Measurements from ENCODE around the gene SYT13. TPM values are rescaled to one million over a fixed set of nuclear protein-coding genes. Genes with fewer than 3 reads are reported as not detected.

Gene SYT13
- total and polyA plus RNA-seq, 10 of the 15 experiments (the other 5 are each of a cell fraction or from before 2014, with no cell fraction given), result not detected

DNA sequence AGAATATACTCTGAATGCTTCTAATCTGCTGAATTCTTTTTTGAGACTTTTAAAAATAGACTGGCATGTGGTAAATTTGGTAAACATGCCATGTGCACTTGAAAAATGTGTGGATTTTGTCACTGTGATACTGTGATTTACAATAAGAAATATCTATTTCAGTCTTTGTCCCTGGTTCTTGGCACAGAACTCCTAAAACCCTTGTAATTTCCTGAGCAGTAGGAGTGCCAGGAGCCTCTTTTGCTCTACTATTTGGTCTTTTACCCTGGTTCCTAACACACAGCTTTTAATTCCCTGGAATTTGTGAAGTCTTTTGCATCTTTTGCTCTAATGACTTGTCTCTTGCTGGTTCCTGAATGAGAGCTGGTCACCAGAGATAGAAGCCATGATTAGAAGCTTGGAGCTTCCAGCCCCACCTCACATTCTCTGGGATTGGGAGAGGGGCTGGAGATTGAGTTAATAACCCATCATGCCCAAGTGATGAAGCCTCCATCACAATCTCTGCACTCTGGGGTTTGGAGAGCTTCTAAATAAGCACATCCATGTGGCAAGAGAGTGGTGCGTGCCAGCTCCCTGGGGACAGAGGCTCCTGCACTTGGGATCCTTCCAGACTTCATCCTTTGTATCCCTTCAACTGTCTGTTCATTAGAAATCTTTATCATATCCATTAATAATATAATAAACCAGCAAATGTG, 27.2 kb upstream of the SYT13 start (continued):
- TF ChIP-seq E2F8 (IDR thresholded peaks at IDR 0.05; ENCODE audit: low read depth, partially characterized antibody), result no peak

DNA sequence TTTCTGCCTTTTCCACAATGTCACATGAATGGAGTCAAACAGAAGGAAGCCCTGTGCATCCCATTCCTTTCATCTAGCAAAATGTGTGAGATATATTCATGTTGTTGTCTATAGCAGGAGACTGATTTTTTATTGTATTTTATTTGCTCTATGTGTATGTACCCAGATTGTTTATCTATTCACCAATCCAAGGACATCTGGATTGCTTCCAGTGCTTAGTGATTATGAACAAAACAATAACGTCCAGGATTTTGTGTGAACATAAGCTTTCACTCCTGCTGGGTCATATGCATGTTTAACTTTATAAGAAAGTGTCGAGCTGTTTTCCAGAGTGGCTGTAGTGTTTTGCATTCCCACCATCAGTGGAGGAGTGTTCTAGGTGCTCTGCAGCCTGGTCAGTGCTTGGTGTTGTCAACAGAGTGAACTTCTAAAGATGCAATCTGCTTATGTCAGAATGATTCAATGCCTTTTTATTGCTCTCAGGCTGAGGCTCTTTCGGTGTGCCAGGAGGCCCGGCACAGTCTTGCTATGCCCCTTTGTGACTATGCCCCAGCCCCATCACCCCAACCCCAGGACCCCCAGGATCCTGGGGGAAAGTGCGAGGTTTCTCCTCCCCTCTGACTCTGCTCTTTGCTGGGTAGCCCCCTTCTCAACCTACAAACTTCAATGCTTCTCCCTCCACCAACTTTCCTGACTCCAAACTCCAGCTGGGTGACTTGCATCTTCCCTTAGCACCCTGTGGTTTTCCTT, 19.9 kb upstream of the SYT13 start:
- Histone ChIP-seq H3K4me3 (no peak overlapping the region), H3K9me3 (replicated peaks; ENCODE audit: control insufficient read depth, insufficient read depth, low read length) (no peaks in the 10 kb centered on the region), H3K36me3 (ENCODE audit: control insufficient read depth in 2 of 2, insufficient read depth in 2 of 2, low read length in 1 of 2) (no peaks in the 10 kb centered on the region), H3K4me2 (ENCODE audit: control insufficient read depth, insufficient read depth) (no peak overlapping the region), H3K27ac (ENCODE audit: control insufficient read depth, insufficient read depth) (no peak overlapping the region), H3K9ac (ENCODE audit: control insufficient read depth, insufficient read depth, low read length) (no peak overlapping the region), H3K27me3 (replicated peaks in 1 of 2; ENCODE audit: control insufficient read depth in 2 of 2, insufficient read depth in 2 of 2, low read length in 1 of 2) (no peaks in the 10 kb centered on the region; a peak in 2 of 4 replicates), H3K4me1 (ENCODE audit: control insufficient read depth, insufficient read depth, low read length) (no peaks in the 10 kb centered on the region; the same call in 1 of the 2 replicates), H3K79me2 (ENCODE audit: control insufficient read depth, insufficient read depth, low read length) (no peaks in the 10 kb centered on the region), H2AFZ (ENCODE audit: control insufficient read depth, low read depth, low read length) (no peak overlapping the region), H4K20me1 (ENCODE audit: control insufficient read depth, insufficient read depth) (no peaks in the 10 kb centered on the region)
- in situ Hi-C loops (cut with MboI), result no loop called here
- FAIRE-seq, result no peak
- intact Hi-C loops (cut with micrococcal nuclease; ENCODE audit: unreplicated experiment), result no loop called here
- no peak for DNase-seq (ENCODE audit: low read depth, low spot score)
- TF ChIP-seq BCL11A (IDR thresholded peaks at IDR 0.05; ENCODE audit: low read depth, low read length) (no peak), PAX5 (IDR thresholded peaks at IDR 0.05; ENCODE audit: borderline replicate concordance, low read depth, low read length) (no peak), SMAD1 (IDR thresholded peaks at IDR 0.05; ENCODE audit: low read depth, partially characterized antibody) (no peak), RBBP5 (conservative IDR thresholded peaks at IDR 0.05) (no peak), TBL1XR1 (IDR thresholded peaks at IDR 0.05; ENCODE audit: low read depth, low read length) (no peak), MYB (IDR thresholded peaks at IDR 0.05; ENCODE audit: borderline replicate concordance, low read depth, low read length) (no peak), SREBF2 (IDR thresholded peaks at IDR 0.05; ENCODE audit: low read length) (no peak), SP1 (IDR thresholded peaks at IDR 0.05; ENCODE audit: low read depth, low read length) (no peak), CEBPB (IDR thresholded peaks at IDR 0.05; ENCODE audit: borderline replicate concordance in 1 of 2, low read depth in 2 of 2, low read length in 2 of 2) (no peak), NR2F1 (conservative IDR thresholded peaks at IDR 0.05) (no peak)
- TF ChIP-seq, protein P1, sequence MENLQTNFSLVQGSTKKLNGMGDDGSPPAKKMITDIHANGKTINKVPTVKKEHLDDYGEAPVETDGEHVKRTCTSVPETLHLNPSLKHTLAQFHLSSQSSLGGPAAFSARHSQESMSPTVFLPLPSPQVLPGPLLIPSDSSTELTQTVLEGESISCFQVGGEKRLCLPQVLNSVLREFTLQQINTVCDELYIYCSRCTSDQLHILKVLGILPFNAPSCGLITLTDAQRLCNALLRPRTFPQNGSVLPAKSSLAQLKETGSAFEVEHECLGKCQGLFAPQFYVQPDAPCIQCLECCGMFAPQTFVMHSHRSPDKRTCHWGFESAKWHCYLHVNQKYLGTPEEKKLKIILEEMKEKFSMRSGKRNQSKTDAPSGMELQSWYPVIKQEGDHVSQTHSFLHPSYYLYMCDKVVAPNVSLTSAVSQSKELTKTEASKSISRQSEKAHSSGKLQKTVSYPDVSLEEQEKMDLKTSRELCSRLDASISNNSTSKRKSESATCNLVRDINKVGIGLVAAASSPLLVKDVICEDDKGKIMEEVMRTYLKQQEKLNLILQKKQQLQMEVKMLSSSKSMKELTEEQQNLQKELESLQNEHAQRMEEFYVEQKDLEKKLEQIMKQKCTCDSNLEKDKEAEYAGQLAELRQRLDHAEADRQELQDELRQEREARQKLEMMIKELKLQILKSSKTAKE (IDR thresholded peaks at IDR 0.05; ENCODE audit: low read depth, poor library complexity, severe bottlenecking), result no peak
- WGBS (ENCODE audit: insufficient coverage, insufficient replicate concordance, low lambda C conversion rate, missing lambda C conversion rate), result 3% methylated on average over 5 of the region's 5 CpGs
- no peak for ATAC-seq
- ChIA-PET CTCF (interaction anchor here (1.0 to 1.3 kb wide), 2 partner anchors 15 to 201 kb away, joined by 3 read pairs; no protein-coding TSS in a partner anchor), RAD21 (ENCODE audit: unreplicated experiment) (no interaction called here), POLR2A (no interaction called here), SMC1A (ENCODE audit: uncharacterized antibody, unreplicated experiment) (no interaction called here)
- no TSS peak for BruUV-seq (replicated peaks)

Data from GM12878 (cell line).